Measurements from ENCODE around the gene DPCD. TPM values are rescaled to one million over a fixed set of nuclear protein-coding genes. Genes with fewer than 3 reads are reported as not detected.
"Not testable (repeated sequence)": the region's sequence is repeated elsewhere in the genome, so short reads cannot be mapped to it uniquely, and the experiment has no call there.

Gene DPCD
- total RNA-seq, 5 donors from 2014 or later (not counting 1 experiment from before 2014, with no cell fraction given), result 0.35 to 1.2 (median 0.97) TPM; not detected in 1

- Histone ChIP-seq H3K4me1 (ENCODE audit: control insufficient read depth in 1 of 2, extremely low read depth in 1 of 2, insufficient read depth in 2 of 2, low read length in 2 of 2) (no peaks in the 10 kb centered on the region), H3K9me3 (no peaks in the 10 kb centered on the region), H3K27ac (ENCODE audit: low read length) (no peak overlapping the region), H3K36me3 (ENCODE audit: control insufficient read depth in 2 of 2, extremely low read depth in 1 of 2, insufficient read depth in 1 of 2, low read length in 1 of 2) (peaks cover 17 to 69% of the 10 kb centered on the region in 2 donors), H3K27me3 (replicated peaks in 1 of 2; ENCODE audit: control insufficient read depth in 2 of 2, extremely low read depth in 1 of 2, insufficient read depth in 2 of 2, low read length in 1 of 2) (no peaks in the 10 kb centered on the region), H3K4me3 (ENCODE audit: control insufficient read depth in 1 of 2, extremely low read depth in 1 of 2, low read length in 1 of 2) (no peak overlapping the region)
- no peak for ATAC-seq (replicated peaks in 1 of 4)
- Mint-ChIP-seq H3K27ac (peak overlapping the region in 1 of 2 donors; percentile 55), H3K4me1 (peaks cover 9 to 20% (median 11%) of the 10 kb centered on the region in 3 donors), H3K4me3 (no peak overlapping the region), H3K27me3 (no peaks in the 10 kb centered on the region), H3K36me3 (peaks cover 56% of the 10 kb centered on the region), H3K9me3 (no peaks in the 10 kb centered on the region)
- CTCF ChIA-PET, result interaction anchor here in 1 of 2 donors (0.5 kb wide), 1 partner anchor 155 kb away, joined by 3 read pairs; no protein-coding TSS in a partner anchor
- 95% methylated on average over 3 of the region's 4 CpGs for WGBS (ENCODE audit: insufficient coverage)
- POLR2A ChIA-PET, result no interaction called here
- no peak for DNase-seq
Measured at GRCh38 chr10:101624526-101625102, 36.5 kb downstream of the DPCD start.

- peaks cover 54% of the 10 kb centered on the region for H3K36me3 Mint-ChIP-seq
- no peak overlapping the region for H3K27ac ChIP-seq (ENCODE audit: low read length)
- H3K9me3 Mint-ChIP-seq, result no peaks in the 10 kb centered on the region
- 63% methylated on average over 1 of the region's 1 CpG for WGBS (ENCODE audit: insufficient coverage)
- ATAC-seq (replicated peaks in 1 of 4), result no peak
- no peaks in the 10 kb centered on the region for H3K9me3 ChIP-seq
- no peak overlapping the region for H3K4me3 Mint-ChIP-seq
- ChIA-PET CTCF (no interaction called here), POLR2A (no interaction called here)
- H3K36me3 ChIP-seq (ENCODE audit: control insufficient read depth in 2 of 2, extremely low read depth in 1 of 2, insufficient read depth in 1 of 2, low read length in 1 of 2), result peaks cover 12 to 66% of the 10 kb centered on the region in 2 donors
- no peak overlapping the region for H3K4me3 ChIP-seq (ENCODE audit: control insufficient read depth in 1 of 2, extremely low read depth in 1 of 2, low read length in 1 of 2)
- no peaks in the 10 kb centered on the region for H3K4me1 ChIP-seq (ENCODE audit: control insufficient read depth in 1 of 2, extremely low read depth in 1 of 2, insufficient read depth in 2 of 2, low read length in 2 of 2)
- H3K27me3 Mint-ChIP-seq, result no peaks in the 10 kb centered on the region
- DNase-seq, result no peak
- peaks cover 15 to 29% (median 17%) of the 10 kb centered on the region in 3 donors for H3K4me1 Mint-ChIP-seq
- no peaks in the 10 kb centered on the region for H3K27me3 ChIP-seq (replicated peaks in 1 of 2; ENCODE audit: control insufficient read depth in 2 of 2, extremely low read depth in 1 of 2, insufficient read depth in 2 of 2, low read length in 1 of 2)
- no peak overlapping the region for H3K27ac Mint-ChIP-seq
Measured at GRCh38 chr10:101625821-101626412, 37.8 kb downstream of the DPCD start.

- Histone ChIP-seq H3K36me3 (ENCODE audit: control insufficient read depth in 2 of 2, extremely low read depth in 1 of 2, insufficient read depth in 1 of 2, low read length in 1 of 2) (peaks cover 10 to 45% of the 10 kb centered on the region in 2 donors), H3K4me3 (ENCODE audit: control insufficient read depth in 1 of 2, extremely low read depth in 1 of 2, low read length in 1 of 2) (no peak overlapping the region), H3K27me3 (replicated peaks in 1 of 2; ENCODE audit: control insufficient read depth in 2 of 2, extremely low read depth in 1 of 2, insufficient read depth in 2 of 2, low read length in 1 of 2) (no peaks in the 10 kb centered on the region), H3K27ac (ENCODE audit: low read length) (no peak overlapping the region), H3K9me3 (no peaks in the 10 kb centered on the region), H3K4me1 (ENCODE audit: control insufficient read depth in 1 of 2, extremely low read depth in 1 of 2, insufficient read depth in 2 of 2, low read length in 2 of 2) (peaks cover 0 to 4% of the 10 kb centered on the region in 2 experiments)
- 100% methylated on average over 6 of the region's 13 CpGs for WGBS (ENCODE audit: insufficient coverage)
- H3K36me3 Mint-ChIP-seq, result peaks cover 41% of the 10 kb centered on the region
- no peak for ATAC-seq (replicated peaks in 1 of 4)
- ChIA-PET CTCF (interaction anchor here in 1 of 2 donors (0.6 kb wide), 1 partner anchor 449 kb away, joined by 3 read pairs; no protein-coding TSS in a partner anchor), POLR2A (no interaction called here)
- no peak overlapping the region for H3K4me3 Mint-ChIP-seq
- no peak for DNase-seq
- H3K9me3 Mint-ChIP-seq, result no peaks in the 10 kb centered on the region
- H3K4me1 Mint-ChIP-seq, result peaks cover 19 to 29% (median 28%) of the 10 kb centered on the region in 3 donors
- H3K27ac Mint-ChIP-seq, result no peak overlapping the region
- H3K27me3 Mint-ChIP-seq, result no peaks in the 10 kb centered on the region
Measured at GRCh38 chr10:101629837-101630632, 41.9 kb downstream of the DPCD start.

DNA sequence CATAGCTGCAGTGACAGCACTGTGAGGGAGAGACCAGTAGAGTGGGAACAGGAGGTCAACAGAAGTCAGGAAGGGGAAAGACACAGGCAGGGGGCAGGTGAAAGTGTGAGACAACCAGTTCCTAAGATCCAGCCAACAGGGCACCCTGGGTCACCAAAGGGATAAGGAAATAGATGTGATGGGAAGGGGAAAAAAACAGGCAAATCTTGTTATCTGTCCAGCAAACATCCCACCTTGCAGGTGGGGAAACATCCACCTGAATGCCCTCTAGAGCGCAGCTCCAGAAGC lies 42.5 kb downstream of the DPCD start:
- H3K27ac Mint-ChIP-seq, result no peak overlapping the region
- peaks cover 0 to 4% of the 10 kb centered on the region in 2 experiments for H3K4me1 ChIP-seq (ENCODE audit: control insufficient read depth in 1 of 2, extremely low read depth in 1 of 2, insufficient read depth in 2 of 2, low read length in 2 of 2)
- POLR2A ChIA-PET, result no interaction called here
- H3K9me3 ChIP-seq, result no peaks in the 10 kb centered on the region
- peaks cover 19 to 31% (median 26%) of the 10 kb centered on the region in 3 donors for H3K4me1 Mint-ChIP-seq
- H3K27ac ChIP-seq (ENCODE audit: low read length), result no peak overlapping the region
- peaks cover 10 to 39% of the 10 kb centered on the region in 2 donors for H3K36me3 ChIP-seq (ENCODE audit: control insufficient read depth in 2 of 2, extremely low read depth in 1 of 2, insufficient read depth in 1 of 2, low read length in 1 of 2)
- H3K36me3 Mint-ChIP-seq, result peaks cover 37% of the 10 kb centered on the region
- H3K27me3 Mint-ChIP-seq, result no peaks in the 10 kb centered on the region
- DNase-seq (no peak), ATAC-seq (replicated peaks in 1 of 4) (no peak)
- WGBS (ENCODE audit: insufficient coverage), result no CpG with 5 or more reads among the region's 1 CpG
- no peak overlapping the region for H3K4me3 Mint-ChIP-seq
- H3K4me3 ChIP-seq (ENCODE audit: control insufficient read depth in 1 of 2, extremely low read depth in 1 of 2, low read length in 1 of 2), result no peak overlapping the region
- H3K9me3 Mint-ChIP-seq, result no peaks in the 10 kb centered on the region
- H3K27me3 ChIP-seq (replicated peaks in 1 of 2; ENCODE audit: control insufficient read depth in 2 of 2, extremely low read depth in 1 of 2, insufficient read depth in 2 of 2, low read length in 1 of 2), result no peaks in the 10 kb centered on the region
- CTCF ChIA-PET, result no interaction called here

- Histone ChIP-seq H3K4me1 (ENCODE audit: control insufficient read depth in 1 of 2, extremely low read depth in 1 of 2, insufficient read depth in 2 of 2, low read length in 2 of 2) (peaks cover 0 to 4% of the 10 kb centered on the region in 2 experiments), H3K36me3 (ENCODE audit: control insufficient read depth in 2 of 2, extremely low read depth in 1 of 2, insufficient read depth in 1 of 2, low read length in 1 of 2) (peaks cover 4 to 36% of the 10 kb centered on the region in 2 donors), H3K27ac (ENCODE audit: low read length) (no peak overlapping the region), H3K9me3 (no peaks in the 10 kb centered on the region), H3K4me3 (ENCODE audit: control insufficient read depth in 1 of 2, extremely low read depth in 1 of 2, low read length in 1 of 2) (no peak overlapping the region), H3K27me3 (replicated peaks in 1 of 2; ENCODE audit: control insufficient read depth in 2 of 2, extremely low read depth in 1 of 2, insufficient read depth in 2 of 2, low read length in 1 of 2) (no peaks in the 10 kb centered on the region)
- CTCF ChIA-PET, result interaction anchor here in 1 of 2 donors (1.5 kb wide), 1 partner anchor 10 kb away, joined by 4 read pairs; no protein-coding TSS in a partner anchor
- H3K4me1 Mint-ChIP-seq, result peaks cover 19 to 33% (median 23%) of the 10 kb centered on the region in 3 donors
- H3K9me3 Mint-ChIP-seq, result no peaks in the 10 kb centered on the region
- H3K27ac Mint-ChIP-seq, result no peak overlapping the region
- H3K27me3 Mint-ChIP-seq, result no peaks in the 10 kb centered on the region
- H3K4me3 Mint-ChIP-seq, result no peak overlapping the region
- POLR2A ChIA-PET, result no interaction called here
- ATAC-seq (replicated peaks in 1 of 4) (no peak), DNase-seq (no peak)
- peaks cover 37% of the 10 kb centered on the region for H3K36me3 Mint-ChIP-seq
- WGBS (ENCODE audit: insufficient coverage), result 100% methylated on average over 1 of the region's 8 CpGs
Measured at GRCh38 chr10:101631821-101632475, 43.8 kb downstream of the DPCD start.

DNA sequence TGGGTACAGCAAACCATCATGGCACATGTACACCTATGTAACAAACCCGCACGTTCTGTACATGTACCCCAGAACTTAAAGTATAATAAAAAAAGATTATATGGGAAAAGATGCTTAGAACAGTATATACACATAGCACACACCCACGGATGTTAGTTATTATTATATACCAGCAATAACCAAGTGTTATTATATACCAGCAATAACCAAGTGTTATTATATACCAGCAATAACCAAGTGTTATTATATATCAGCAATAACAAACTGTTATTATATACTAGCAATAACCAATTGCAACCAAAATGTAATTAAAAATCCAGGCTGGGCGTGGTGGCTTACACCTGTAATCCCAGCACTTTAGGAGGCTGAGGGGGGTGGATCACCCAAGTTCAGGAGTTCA lies 45.4 kb downstream of the DPCD start:
- ATAC-seq (replicated peaks in 1 of 4); H3K9me3 Mint-ChIP-seq; H3K27me3 Mint-ChIP-seq; H3K27ac Mint-ChIP-seq; DNase-seq; H3K4me1 ChIP-seq (ENCODE audit: control insufficient read depth in 1 of 2, extremely low read depth in 1 of 2, insufficient read depth in 2 of 2, low read length in 2 of 2); POLR2A ChIA-PET; H3K4me3 Mint-ChIP-seq; H3K27me3 ChIP-seq (replicated peaks in 1 of 2; ENCODE audit: control insufficient read depth in 2 of 2, extremely low read depth in 1 of 2, insufficient read depth in 2 of 2, low read length in 1 of 2); H3K9me3 ChIP-seq; H3K27ac ChIP-seq (ENCODE audit: low read length); H3K4me3 ChIP-seq (ENCODE audit: control insufficient read depth in 1 of 2, extremely low read depth in 1 of 2, low read length in 1 of 2): not testable (repeated sequence)
- H3K36me3 Mint-ChIP-seq, result peaks cover 35% of the 10 kb centered on the region
- WGBS (ENCODE audit: insufficient coverage), result no CpG with 5 or more reads among the region's 4 CpGs
- CTCF ChIA-PET, result interaction anchor here in 1 of 2 donors (1.5 kb wide), 1 partner anchor 11 kb away, joined by 4 read pairs; no protein-coding TSS in a partner anchor
- peaks cover 10 to 28% (median 18%) of the 10 kb centered on the region in 3 donors for H3K4me1 Mint-ChIP-seq
- peaks cover 4 to 32% of the 10 kb centered on the region in 2 donors for H3K36me3 ChIP-seq (ENCODE audit: control insufficient read depth in 2 of 2, extremely low read depth in 1 of 2, insufficient read depth in 1 of 2, low read length in 1 of 2)

All from T-cell (primary cell).